ENCODE results near the gene FNBP1.
"Not testable (repeated sequence)": the region's sequence is repeated elsewhere in the genome, so short reads cannot be mapped to it uniquely, and the experiment has no call there.

The FNBP1 gene

DNA sequence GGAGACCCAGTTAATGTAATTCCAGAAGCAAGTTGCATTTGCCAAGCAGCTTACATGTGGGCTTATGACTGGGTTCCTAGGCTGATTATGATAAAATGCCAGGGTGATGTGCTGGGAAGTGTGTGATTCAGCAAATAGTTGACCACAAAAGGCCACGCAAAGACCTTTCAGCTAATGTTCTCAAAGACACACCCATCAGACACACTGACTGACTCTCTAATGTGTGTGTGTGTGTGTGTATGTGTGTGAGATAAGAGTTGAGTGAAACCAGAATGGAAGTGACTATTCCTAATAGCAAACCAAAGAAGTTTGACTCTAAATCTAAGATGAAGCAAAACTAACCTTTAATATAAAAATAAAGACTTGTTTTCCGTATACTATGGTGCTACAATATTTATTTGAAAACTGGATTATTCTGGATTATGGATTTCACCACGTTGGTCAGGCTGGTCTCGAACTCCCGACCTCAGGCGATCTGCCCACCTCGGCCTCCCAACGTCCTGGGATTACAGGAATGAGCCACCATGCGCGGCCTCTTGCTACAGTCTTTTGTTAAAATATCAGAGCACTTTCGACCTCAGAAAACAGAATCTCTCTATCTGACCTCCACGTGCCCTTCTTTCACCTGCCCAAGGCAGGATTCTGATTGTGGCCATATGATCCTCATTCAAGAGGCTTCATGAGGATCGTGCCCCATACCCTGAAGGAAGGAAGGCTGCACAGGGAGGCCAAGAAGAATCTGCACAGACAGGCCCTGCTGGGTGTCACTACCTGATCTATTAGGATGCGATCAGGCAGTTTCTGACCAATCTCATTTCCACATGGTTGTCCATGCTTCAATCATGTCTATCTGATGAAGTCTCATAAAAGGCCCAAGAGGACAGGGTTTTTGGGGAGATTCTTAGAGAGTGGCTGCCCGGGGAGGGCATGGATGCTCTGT is 132.1 kb downstream of the FNBP1 start:
- no peak for DNase-seq

GRCh38 chr9:129909851-129910250 is 133.1 kb downstream of the FNBP1 start:
- DNase-seq, result no peak

- DNase-seq, result no peak
Observed at GRCh38 chr9:129908906-129909305, 134.1 kb downstream of the FNBP1 start.

DNA sequence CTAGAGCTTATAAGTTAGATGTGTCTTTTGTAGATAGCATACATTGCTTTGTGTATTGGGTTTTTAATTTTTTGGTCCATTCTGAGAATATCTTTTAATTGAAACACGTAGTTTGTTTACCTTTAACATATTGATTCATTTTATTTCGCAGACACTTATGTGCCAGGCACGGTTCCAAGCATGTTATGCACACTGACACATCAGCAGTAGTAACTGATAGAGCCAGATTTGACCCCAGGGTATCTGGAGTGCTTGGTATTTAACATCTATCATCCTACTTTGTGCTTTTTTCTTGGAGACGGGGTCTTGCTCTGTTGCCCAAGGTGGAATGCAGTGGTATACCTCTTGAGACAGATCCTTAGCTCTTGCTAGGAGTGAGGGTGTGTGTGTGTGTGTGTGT is 135.8 kb downstream of the FNBP1 start:
- DNase-seq, result no peak

GRCh38 chr9:129906298-129906697 is 136.7 kb downstream of the FNBP1 start:
- DNase-seq, result no peak

DNA sequence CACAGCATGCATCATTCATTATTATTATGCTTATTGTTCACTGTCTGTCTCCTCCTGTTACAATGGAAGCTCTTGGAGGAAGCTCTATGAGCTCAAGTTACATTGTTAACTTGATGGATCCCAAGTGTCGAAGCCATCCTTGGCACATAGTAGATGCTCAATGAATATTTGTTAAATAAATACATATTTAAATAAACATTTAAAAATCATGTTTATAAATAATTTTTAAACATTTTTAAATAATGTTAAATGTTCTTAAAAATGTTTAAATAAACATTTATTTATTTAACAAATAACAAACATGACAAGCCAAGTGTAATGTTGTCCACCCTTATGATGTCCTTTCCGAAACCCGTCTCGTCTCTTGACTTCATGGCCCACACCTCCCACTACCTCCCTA is 138.3 kb downstream of the FNBP1 start:
- no peak for DNase-seq

DNA sequence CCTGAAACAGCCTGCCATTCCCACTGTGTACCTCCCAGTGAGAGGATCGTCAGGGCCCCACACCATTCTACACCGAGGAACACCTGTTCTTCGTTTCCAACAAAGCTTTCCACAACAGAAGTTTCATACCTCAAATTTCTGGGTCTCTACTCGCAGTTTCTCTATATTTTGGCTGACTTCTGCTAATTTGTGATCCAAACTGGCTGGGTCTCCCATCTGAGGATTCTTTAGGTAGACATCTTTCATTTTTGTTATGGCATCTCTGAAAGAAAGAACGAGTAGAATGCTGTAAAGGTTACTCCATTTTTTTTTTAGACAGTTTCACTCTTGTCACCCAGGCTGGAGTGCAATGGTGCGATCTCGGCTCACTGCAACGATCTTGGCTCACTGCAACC is 140.3 kb downstream of the FNBP1 start:
- no peak for DNase-seq

- no peak for DNase-seq
Observed at GRCh38 chr9:129901993-129902739, 140.8 kb downstream of the FNBP1 start.

DNA sequence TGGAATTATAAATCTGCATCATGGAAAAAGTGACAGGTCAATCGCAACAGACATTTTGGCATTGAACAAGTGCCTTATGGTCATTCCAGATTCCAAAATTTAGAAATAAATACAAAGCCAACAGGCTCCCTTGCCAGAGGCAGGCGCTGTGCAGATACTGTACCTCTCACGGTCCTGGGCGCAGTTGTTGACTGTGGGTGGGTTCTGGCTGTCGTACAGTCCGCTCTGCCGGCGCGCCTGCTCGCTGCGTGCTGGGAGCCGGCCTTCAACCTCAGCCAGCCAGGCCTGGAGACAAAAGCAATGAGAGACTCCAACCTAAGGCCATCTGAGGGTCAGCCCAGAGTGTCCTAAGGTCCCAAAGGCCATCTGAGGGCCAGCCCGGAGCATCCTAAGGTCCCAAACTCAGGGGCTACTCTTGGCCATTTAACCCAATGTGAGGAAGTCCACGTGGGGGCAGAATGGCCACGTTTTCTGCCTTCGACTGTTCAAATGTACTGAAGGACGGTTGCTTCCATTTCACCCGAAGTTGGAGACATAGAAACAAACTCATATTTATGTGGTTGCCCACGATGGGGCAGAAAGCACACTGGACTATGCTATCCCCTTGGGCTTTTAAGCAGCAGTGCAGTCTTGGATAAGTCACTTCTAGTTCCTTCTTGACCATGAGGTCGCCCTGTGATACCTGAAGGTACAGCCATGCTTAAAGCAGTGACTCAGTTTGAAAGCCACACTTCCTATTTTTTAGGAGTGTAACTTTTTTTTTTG is 142.5 kb downstream of the FNBP1 start:
- DNase-seq, result no peak

GRCh38 chr9:129899620-129900019 is 143.4 kb downstream of the FNBP1 start:
- no peak for DNase-seq

GRCh38 chr9:129898185-129898584 is 144.8 kb downstream of the FNBP1 start:
- no peak for DNase-seq

DNA sequence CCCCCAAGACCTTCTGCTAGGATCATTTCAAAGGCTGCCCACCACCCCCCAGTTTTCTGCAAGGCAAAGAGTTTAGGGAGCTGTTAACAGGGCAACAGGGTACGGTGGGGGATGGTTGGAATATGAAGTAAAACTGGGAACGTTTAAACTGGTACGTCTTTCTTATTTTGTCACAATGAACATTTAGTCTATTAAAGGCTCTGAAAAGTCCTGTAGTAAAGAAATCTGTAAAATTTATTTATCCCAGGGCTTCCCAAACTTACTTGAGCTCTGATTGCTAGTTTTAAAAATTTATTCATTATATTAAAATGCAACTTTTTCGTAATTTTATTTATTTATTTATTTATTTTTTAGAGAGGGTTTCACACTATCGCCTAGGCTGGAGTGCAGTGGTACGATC is 145.7 kb downstream of the FNBP1 start:
- DNase-seq, result no peak

- peak; percentile 58 for DNase-seq
Observed at GRCh38 chr9:129895376-129896268, 147.4 kb downstream of the FNBP1 start.

- peak; percentile 63 for DNase-seq
Observed at GRCh38 chr9:129894120-129894823, 148.7 kb downstream of the FNBP1 start.

DNA sequence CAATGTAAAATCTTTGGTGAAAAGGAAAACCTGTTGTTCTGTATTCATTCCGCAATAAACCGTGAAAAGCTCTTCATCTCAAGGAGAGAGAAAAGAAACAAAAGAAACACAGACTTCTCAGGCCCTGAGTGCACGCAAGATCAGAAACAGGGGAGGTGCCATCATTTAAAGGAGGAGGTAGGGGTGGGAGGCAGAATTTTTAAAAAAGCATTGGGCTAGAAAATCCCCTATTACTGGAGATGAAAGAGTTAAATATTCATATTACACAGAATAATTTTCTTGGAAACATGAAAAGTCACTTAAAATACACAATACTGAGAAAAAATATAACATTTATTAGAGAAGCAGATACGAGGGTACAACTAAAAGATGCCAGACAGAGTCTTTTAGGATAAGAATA is 151.4 kb downstream of the FNBP1 start:
- DNase-seq, result peak; percentile 35

GRCh38 chr9:129890718-129891299 is 152.2 kb downstream of the FNBP1 start:
- DNase-seq, result not testable (repeated sequence)

GRCh38 chr9:129889941-129890717 is 152.9 kb downstream of the FNBP1 start:
- peak; percentile 77 for DNase-seq

DNA sequence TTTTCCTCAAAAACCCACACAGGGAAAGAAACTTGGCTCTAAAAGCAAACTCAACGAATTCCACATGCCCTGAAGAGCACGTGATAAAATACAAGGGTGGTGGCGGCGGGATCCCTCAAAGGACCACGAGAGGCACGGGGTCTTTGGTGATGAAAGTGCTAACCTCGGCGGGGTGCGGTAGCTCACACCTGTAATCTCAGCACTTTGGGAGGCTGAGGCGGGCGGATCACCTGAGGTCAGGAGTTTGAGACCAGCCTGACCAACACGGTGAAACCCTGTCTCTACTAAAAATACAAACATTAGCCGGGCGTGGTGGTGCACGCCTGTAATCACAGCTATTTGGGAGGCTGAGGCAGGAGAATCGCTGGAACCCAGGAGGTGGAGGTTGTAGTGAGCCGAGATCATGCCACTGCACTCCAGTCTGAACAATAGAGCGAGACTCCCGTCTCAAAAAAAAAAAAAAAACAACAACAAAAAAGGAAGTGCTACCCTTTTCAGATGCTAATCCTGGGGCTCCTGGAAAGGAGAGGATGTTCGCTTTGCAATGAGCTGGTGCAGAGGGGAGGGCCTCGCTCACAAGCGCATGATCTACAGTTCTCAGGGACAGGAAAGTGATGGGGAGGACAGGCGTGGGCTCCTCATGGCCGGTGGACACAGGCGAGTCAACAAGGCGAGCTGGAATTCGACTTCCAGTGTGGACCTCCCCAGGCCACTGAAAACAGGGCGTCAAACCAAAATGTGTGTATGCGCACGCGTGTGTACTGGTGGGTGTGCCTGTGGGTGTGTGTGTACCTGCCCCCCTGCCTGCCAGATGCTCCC is 153.7 kb downstream of the FNBP1 start:
- peak; percentile 47 for DNase-seq

Data from CD4-positive, alpha-beta T cell treated with Interleukin-12 subunit alpha and Interleukin-12 subunit beta, for 1 hour (primary cell).